Measurements from ENCODE around the gene CNIH2.
"Not testable (repeated sequence)": the region's sequence is repeated elsewhere in the genome, so short reads cannot be mapped to it uniquely, and the experiment has no call there.

The CNIH2 gene

GRCh38 chr11:66277471-66278362, at the start of gene CNIH2:
Gene CNIH2, plus strand, starts transcription at chr11:66278175. Its CDS starts 282 bp downstream, at chr11:66278457.
- no peak for DNase-seq

- DNase-seq: no peak
Measured at GRCh38 chr11:66228521-66228920, 49.5 kb upstream of the CNIH2 start.

DNA sequence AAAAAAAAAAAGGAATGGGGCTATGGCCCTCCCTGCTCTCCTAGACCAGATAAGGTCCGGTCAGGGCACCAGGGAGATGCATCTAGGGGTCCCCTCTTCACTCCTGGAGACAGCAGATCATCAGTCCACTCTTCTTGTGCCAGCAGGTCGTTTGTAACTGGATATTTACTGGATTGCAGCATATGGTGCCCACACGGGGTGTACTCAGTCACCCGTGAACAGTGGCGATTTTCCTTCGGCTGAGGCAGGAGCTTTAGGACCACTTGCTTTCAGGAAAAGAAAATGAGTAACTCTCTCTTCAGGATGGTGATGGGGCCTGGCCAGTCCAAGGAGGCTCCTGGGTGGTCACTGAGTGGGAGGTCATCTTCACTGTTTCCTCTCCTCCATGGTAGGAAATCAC, 47.8 kb upstream of the CNIH2 start:
- DNase-seq: no peak

DNA sequence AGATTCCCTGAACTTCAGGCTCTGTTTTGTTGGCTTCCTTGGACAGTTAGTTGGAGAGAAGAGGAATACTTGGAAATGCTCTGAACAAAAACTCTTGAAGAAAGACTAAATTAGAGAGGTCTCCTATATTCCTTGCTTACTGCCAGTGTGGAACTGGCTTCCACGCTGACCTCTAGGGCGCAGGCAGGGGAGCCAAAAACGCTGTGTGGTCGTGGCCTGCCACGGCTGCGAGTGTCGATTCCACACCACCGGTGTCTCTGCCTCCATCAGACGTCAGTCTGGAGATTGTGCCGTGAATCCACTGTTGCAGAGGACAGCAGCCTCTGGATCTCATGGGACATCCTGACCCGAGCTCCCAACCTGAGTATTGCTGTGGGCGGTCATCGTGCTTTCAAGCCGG, 47.0 kb upstream of the CNIH2 start:
- DNase-seq: no peak

- no peak for DNase-seq
Measured at GRCh38 chr11:66231561-66231960, 46.4 kb upstream of the CNIH2 start.

GRCh38 chr11:66232769-66233168, 45.2 kb upstream of the CNIH2 start:
- no peak for DNase-seq

DNA sequence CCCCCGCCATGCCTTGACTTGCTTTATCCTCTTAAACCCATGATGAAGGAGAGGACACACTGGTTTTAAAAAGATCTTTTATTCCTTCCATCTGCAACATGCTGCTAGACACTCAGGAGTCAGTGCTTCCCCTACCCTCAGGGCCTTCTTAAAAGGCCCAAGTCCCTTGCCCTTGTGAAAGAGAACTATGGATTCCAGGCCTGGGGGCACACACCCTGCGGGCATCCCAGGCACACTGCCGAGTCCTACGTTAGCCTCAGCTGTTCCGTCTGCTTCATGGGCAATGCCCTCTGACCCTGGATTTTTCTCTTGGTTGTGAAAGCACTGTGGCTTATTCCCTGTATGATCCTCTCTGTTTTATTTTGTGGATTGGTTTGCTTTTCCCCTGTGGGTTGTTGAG, 44.7 kb upstream of the CNIH2 start:
- DNase-seq: no peak

- DNase-seq: no peak
Measured at GRCh38 chr11:66235141-66235540, 42.8 kb upstream of the CNIH2 start.

DNA sequence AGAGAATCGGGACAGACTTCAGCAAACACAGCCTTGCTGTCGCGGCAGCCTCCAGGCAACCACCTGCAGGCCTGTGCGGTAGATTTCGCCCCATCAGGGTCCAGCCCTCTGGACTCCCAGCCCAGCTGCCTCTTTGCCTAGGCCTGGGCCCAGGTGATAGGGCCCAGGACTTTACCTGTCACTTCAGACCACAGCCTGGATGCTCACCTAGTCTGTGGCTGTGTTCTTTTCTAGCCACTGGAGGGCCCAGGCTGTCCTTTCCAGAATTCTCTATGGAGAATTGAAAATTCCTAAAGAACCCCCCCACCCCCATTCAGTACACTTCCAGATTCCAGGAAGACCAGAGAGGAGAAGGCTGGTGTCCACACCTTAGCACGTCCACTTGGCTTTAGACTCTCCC, 40.1 kb upstream of the CNIH2 start:
- DNase-seq: no peak

GRCh38 chr11:66238786-66239413, 39.1 kb upstream of the CNIH2 start:
- no peak for DNase-seq

- no peak for DNase-seq
Measured at GRCh38 chr11:66239511-66239910, 38.5 kb upstream of the CNIH2 start.

GRCh38 chr11:66239998-66240780, 37.8 kb upstream of the CNIH2 start:
- DNase-seq: no peak

DNA sequence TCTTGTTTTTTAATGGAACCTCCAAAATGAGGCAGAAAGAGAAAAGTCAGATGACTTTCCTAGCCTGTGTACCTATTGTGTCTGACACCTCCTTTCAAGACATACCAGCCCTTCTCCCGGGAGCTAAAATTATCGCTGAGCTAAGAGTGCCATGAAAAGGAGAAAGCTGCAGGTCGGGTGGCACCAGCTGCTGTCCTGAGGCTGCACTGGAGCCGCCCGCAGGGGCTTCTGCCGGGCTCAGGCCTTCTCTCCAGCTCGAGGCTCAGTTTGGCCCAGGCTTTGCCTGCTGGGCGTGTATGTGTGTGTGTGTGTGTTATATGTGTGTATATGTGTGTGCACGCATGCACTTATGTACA, 37.2 kb upstream of the CNIH2 start:
- no peak for DNase-seq

GRCh38 chr11:66242095-66242765, 35.7 kb upstream of the CNIH2 start:
- DNase-seq: no peak

DNA sequence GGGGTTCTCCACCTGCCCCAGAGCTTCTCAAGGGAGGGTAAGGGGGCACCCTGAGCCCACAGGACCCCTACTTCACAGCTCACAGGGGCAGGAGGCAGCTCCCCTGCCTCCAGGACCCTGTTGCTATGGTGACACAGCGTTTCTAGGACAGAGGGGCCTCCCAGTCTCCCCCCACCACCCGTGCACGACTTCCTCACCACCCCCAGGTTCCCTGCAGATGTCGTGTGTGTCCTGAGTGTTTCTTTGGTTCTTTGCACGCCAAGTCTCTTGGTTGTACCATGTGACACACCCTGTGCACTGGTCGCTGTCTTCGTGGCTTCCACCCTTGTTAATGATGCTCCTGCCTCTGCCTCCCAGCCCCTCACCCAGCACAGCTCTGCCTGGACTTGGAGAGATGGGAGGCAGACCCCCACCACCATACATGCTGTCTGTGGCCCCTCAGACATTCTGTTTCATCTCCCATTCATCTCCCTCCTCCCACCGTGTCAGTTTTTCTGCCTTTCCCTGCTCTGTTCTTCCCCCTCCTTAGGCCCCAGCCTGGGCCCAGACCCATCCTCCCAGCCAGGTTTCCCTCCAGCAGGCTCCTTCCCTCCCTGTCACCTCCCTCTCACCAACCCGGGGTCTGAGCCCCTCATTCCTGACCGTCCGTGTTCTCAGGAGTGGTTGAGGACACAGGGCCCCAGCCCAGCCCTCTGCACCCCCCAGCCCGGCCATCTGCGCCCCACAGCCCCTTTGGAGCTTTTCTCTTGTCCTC, 34.0 kb upstream of the CNIH2 start:
- no peak for DNase-seq

- DNase-seq: no peak
Measured at GRCh38 chr11:66247295-66247694, 30.7 kb upstream of the CNIH2 start.

- DNase-seq: no peak
Measured at GRCh38 chr11:66247801-66248200, 30.2 kb upstream of the CNIH2 start.

- no peak for DNase-seq
Measured at GRCh38 chr11:66248903-66249302, 29.1 kb upstream of the CNIH2 start.

DNA sequence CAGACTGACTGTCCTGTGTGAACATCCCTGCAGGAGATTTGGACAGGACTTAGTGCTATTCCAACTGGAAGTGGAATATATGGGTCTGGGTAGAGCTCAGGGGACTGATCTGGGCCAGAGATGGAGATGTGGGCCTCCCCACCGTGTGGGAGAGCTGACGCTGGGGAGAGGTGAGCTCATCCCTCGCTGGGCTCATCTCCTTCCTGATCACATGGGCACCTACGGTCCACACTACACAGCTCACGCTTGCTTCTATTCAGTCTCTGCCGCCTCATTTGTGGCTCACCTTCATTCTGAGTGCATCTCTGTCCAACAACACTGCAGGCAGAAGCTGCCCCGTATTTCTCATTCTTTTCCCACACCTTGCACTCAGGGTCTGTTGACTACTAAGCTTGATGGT, 26.2 kb upstream of the CNIH2 start:
- DNase-seq: no peak

DNA sequence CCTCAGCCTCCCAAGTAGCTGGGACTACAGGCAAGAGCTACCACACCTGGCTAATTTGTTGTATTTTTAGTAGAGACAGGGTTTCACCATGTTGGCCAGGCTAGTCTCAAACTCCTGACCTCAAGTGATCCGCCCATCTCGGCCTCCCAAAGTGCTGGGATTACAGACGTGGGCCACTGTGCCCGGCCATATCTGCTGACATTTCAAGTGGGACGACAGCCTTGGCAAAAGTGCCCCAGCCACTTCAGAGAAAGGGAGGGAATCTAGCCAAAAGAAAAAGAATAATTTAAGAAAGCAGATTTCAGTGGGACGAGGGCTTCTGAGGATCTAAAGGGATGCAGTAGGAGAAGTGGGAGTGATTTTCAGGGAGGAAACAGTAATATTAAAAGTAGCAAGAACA, 24.9 kb upstream of the CNIH2 start:
- not testable (repeated sequence) for DNase-seq

GRCh38 chr11:66258473-66258893, 19.5 kb upstream of the CNIH2 start:
- DNase-seq: no peak

DNA sequence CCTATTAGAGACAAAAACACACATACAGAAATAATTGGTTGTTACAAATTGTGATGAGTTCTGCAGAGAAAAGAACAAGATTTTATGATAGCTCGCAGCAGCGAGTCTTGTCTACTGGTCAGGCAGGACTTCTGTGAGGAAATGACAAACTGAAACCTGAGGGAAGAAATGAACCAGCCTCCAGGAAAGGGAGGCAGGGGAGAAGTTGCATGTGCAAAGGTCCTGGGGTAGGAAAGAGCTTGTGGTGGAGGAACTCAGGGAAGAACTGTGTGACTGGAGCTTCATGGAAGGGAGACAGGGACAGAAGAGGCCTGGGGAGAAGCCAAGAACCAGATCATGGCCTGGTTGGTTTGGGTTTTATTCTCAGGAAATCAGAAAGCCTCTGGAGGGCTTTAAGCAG, 18.8 kb upstream of the CNIH2 start:
- no peak for DNase-seq

All from NCI-H524 treated with DMSO at 0.1 percent for 48 hours (cell line).